HG03460 (cell line): ENCODE measurements around the gene PSD.

Experiments used
- ATAC-seq: cut with Tn5 transposase; IDR thresholded peaks from one replicate; pipeline ENCODE4 v1.9.1; 2021; ENCODE audit not compliant: unreplicated experiment

PSD gene

GRCh38 chr10:102393411-102394078 is 25.0 kb downstream of the PSD start:
- ATAC-seq = no peak

DNA sequence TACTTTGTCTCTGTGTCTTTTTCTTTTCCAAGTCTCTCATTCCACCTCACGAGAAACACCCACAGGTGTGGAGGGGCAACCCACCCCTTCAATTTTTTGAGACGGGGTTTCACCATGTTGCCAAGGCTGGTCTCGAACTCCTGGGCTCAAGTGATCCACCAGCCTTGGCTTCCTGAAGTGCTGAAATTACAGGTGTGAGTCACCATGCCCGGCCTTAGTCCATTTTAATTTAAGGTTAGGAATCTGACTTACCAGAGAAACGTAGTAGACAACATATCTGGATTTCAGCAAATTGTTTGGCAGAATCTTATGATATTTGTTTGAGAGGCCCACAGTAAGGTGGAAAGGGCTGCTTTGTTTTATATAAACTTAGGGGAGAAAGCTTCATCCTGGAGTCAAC is 26.3 kb downstream of the PSD start:
- ATAC-seq = no peak

DNA sequence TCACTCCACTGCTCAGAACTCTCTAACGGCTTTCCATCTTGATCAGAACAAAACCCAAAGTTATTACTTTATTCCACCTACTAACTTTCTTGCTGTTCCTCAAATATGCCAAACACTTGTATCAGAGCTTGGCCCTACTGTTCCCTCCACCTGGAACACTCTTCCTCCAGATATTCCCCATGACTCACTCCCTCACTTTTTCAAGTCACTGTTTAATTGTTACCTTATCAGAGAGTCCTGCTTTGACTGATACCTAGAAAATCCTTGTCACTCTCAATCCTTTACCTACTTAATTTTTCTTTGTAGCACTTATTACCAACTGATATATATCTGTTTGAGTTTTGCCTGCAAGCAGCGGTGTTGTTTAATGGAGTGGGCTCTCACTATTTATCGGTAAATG is 28.7 kb downstream of the PSD start:
- ATAC-seq = no peak

GRCh38 chr10:102384606-102385429 is 33.8 kb downstream of the PSD start:
- ATAC-seq = no peak

- ATAC-seq = no peak
Observed at GRCh38 chr10:102384053-102384452, 34.5 kb downstream of the PSD start.

GRCh38 chr10:102382871-102383270 is 35.7 kb downstream of the PSD start:
- ATAC-seq = no peak

GRCh38 chr10:102381983-102382382 is 36.6 kb downstream of the PSD start:
- no peak for ATAC-seq

DNA sequence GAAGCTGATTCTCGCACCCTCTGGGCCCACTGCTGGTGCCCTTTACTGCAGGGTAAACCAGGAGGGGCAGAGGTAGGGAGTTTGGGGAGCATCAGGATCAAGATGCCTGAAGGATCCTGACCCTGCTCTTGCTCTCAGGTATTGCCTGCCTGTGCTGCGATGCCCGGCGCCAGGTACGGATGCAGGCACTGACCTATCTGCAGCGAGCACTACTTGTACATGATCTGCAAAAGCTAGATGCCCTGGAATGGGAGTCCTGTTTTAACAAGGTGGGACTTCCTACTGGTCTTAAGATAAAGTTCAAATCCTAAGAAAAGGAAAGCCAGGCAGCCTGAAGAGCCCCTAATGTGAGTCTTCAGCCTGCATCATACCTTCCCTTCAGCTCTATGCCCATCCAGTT is 39.2 kb downstream of the PSD start:
- ATAC-seq = no peak

DNA sequence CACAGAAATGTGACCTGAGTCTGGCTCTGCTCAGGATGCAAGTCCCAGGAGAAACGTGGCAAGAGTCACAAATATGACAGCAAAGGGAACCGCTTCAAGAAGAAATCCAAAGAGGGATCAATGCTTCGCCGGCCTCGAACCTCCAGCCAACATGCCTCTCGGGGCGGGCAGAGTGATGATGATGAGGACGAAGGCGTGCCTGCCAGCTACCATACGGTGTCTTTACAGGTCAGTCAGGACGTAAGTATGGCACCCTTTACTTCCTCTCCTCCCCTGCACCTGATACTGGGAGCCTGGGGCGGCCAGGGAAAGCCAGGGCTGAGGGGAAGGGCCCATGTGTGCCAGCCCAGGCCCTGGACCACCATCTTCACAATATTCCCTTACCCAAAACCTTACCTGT is 41.7 kb downstream of the PSD start:
- ATAC-seq = no peak

- ATAC-seq = no peak
Observed at GRCh38 chr10:102375867-102376266, 42.7 kb downstream of the PSD start.

GRCh38 chr10:102375250-102375649 is 43.3 kb downstream of the PSD start:
- ATAC-seq = no peak

DNA sequence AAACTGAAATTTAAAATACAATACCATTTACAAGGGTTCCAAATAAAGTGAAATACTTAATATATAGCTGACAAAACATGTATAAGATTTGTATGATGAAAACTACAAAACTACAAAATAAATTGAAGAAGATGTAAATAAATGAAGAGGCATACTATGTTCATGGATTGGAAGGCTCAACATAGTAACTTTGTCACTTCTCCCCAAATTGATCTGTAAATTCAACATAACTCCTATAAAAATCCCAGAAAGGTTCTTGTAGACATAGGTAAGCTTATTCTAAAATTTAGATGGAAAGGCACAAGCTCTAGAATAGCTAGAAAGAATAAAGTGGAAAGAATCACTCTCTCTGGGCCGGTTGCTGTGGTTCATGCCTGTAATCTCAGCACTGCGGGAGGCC is 47.3 kb downstream of the PSD start:
- ATAC-seq = no peak

GRCh38 chr10:102368077-102368476 is 50.5 kb downstream of the PSD start:
- no peak for ATAC-seq

DNA sequence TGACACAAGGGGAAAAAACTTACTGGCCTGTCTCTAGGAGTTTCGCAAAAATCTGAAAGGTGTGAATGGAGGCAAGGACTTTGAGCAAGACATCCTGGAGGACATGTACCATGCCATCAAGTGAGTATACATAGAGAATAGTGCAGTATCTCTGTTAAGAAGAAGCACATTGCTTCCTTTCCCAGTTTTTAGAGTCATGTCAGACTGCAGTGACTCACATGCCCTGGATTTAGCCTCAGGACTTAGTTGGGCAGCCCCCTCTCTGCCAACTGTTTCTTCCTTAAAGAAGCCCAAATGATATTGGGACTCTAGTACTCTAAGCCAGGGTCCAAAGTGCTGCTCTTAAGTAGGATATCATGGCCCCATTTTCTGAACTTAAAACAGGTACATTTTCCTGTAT is 51.1 kb downstream of the PSD start:
- ATAC-seq = no peak

DNA sequence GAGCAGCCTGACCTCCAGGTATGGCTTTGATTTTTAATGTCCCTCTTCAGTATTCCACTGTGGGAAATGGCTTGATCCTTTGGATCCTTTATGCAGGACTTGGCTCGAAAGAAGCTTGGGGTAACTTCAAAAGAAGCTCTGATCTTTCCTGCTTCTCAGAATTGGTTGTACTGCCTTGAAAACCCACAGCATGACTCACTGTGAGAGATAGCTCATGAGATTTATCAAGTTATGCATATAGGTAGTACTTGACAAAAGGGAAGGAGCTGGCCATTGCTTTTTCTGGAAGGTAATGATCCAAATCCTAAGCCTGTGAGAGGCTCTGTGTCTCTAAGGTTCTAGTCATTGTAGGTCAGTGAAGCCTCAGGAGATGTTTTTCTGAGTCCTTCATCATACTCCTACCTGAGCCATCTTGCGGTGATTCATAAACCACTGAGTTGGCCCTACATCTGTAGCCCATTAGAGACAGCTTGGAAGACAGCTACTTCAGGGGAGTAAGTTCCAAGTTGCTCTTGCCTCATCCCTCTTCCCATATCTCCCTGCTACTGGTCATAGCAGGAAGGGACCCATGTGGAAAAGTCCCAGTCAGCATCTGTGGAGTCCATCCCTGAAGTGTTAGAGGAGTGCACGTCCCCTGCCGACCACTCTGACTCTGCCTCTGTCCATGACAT is 59.7 kb downstream of the PSD start:
- ATAC-seq = no peak

GRCh38 chr10:102354451-102354850 is 64.1 kb downstream of the PSD start:
- ATAC-seq = no peak
